Peyer's patch (tissue), 4 donors: ENCODE data around the gene XIRP2.

Experiments
- POLR2A ChIP-seq, 2 donors: fragments of 450-650 bp; IDR thresholded peaks; one replicate each; pipeline ENCODE4 v1.5.1; 2017; ENCODE audit warnings: antibody characterized with exemption in 2 of 2, mild to moderate bottlenecking in 2 of 2, moderate library complexity in 2 of 2
- TF ChIP-seq, protein P1 (sequence below), 6 experiments: fragments of 450-650 bp in 4 of 6; fragments of 200-600 bp in 2 of 6; sonication (generic) in 1 of 6; IDR thresholded peaks; one replicate each; pipeline ENCODE4 v1.5.1; 2017 to 2019; ENCODE audit warnings: antibody characterized with exemption in 6 of 6, mild to moderate bottlenecking in 3 of 6, moderate library complexity in 1 of 6

DNA sequence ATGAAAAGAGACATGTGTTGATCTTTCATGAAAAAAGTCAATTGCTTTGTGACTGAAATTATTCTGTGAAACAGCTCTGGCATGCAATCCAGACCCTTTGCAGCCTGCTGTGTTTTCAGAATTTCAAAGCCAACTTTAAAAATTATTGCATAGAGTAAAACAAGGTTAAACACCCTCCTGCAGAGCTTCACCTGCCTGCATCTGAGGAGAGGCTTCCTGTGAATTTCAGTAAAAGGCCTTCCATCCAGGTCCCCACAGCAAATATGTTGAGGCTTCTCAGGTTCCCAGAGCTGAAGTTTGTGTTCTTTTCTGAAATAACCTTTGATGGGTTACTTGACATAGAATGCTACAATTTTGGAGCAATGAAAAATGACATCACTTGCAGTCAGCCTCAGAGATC lies 4.1 kb downstream of the XIRP2 start:
- TF ChIP-seq, protein P1, sequence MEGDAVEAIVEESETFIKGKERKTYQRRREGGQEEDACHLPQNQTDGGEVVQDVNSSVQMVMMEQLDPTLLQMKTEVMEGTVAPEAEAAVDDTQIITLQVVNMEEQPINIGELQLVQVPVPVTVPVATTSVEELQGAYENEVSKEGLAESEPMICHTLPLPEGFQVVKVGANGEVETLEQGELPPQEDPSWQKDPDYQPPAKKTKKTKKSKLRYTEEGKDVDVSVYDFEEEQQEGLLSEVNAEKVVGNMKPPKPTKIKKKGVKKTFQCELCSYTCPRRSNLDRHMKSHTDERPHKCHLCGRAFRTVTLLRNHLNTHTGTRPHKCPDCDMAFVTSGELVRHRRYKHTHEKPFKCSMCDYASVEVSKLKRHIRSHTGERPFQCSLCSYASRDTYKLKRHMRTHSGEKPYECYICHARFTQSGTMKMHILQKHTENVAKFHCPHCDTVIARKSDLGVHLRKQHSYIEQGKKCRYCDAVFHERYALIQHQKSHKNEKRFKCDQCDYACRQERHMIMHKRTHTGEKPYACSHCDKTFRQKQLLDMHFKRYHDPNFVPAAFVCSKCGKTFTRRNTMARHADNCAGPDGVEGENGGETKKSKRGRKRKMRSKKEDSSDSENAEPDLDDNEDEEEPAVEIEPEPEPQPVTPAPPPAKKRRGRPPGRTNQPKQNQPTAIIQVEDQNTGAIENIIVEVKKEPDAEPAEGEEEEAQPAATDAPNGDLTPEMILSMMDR (IDR thresholded peaks at IDR 0.05): no peak
- TF ChIP-seq POLR2A (IDR thresholded peaks at IDR 0.05): no peak
